ENCODE measurements around the gene GRB10. TPM values are rescaled to one million over a fixed set of nuclear protein-coding genes. Genes with fewer than 3 reads are reported as not detected.

The GRB10 gene
- total RNA-seq (1 to 10 TPM in 1 of 2 experiments, under 1 TPM in 1; 0.62 to 1.0 TPM), polyA plus RNA-seq (1 to 10 TPM in 2 of 3 donors, under 1 TPM in 1; 0.47 to 2.9 (median 2.0) TPM), total RNA-seq (2.5 to 33.7 (median 4.4) reads per million in 6 experiments)

DNA sequence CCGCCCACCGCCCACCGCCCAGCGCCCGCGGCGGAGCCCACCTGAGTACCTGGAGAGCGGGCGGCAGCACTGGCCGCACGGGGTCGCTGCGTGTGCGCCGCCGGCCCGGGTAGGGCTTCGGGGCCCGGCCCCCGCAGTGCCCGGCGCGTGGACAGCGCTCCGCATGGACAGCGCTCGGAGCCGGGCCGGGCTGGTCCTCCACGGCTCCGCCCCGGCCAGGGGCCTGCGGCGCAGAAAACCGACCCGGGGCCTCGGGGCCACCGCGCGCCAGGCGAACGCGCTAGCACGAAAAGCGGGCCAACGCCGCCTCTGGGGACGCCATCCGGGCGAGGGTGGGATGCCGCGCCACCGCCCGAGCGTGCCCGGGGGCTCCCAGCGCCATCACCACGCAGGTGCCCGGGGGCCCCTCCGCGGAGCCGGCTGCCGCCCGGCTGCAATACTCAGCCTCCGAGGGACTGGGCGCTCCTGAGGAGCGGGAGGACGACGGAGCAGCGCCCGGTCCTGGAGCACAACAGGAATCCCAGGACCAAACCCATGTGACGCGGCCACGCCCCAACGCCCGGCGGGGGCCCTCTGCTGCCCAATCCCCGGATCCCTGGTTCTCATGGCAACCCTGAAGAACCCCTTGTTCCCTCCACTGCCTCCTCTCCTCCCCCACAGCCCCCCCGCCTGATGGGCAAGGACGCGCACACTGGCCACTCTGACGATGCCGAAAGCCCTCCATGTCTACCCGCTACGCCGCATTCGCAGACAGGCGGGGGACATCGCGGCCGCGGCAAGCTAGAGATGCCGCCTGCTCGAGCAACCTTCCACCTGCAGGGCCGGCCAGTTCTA lies at the start of gene GRB10:
Gene GRB10 (minus strand): TSS at position 522 of the 834 bp plus-strand sequence. CDS start 50,574 bp downstream, outside the sequence.
- peak within 1 kb of the TSS; percentile 69 to 90 (median 80) for H3K4me3 Mint-ChIP-seq
- POLR2A ChIA-PET = no interaction called here
- peaks cover 0 to 12% (median 2%) of the 10 kb centered on the region in 9 donors for H3K9me3 Mint-ChIP-seq

GRCh38 chr7:50828801-50829200 lies 46.1 kb upstream of the GRB10 start:
- H3K4me3 Mint-ChIP-seq = no peak overlapping the region
- peaks cover 4 to 12% (median 8%) of the 10 kb centered on the region in 5 donors for H3K27me3 Mint-ChIP-seq
- H3K4me1 Mint-ChIP-seq = peaks cover 0 to 6% (median 1%) of the 10 kb centered on the region in 4 donors
- no peak overlapping the region for H3K27ac Mint-ChIP-seq
- no peak for DNase-seq
- H3K36me3 Mint-ChIP-seq = no peaks in the 10 kb centered on the region
- H3K9me3 Mint-ChIP-seq = peaks cover 0 to 2% (median 0%) of the 10 kb centered on the region in 9 donors
- ATAC-seq = no peak
- POLR2A ChIA-PET = no interaction called here

More for the DNA sequence above, at the start of gene GRB10:
- H3K27ac Mint-ChIP-seq = peak within 1 kb of the TSS in 8 of 10 donors; percentile 23 to 91 (median 78)
- DNase-seq (peak in 3 of 10 donors; percentile 11 to 26 (median 24)), ATAC-seq (peak; percentile 31 to 55)
- peaks cover 16 to 20% (median 17%) of the 10 kb centered on the region in 4 donors for H3K4me1 Mint-ChIP-seq
- H3K27me3 Mint-ChIP-seq = peaks cover 8 to 37% (median 24%) of the 10 kb centered on the region in 5 donors
- H3K36me3 Mint-ChIP-seq = no peaks in the 10 kb centered on the region

DNA sequence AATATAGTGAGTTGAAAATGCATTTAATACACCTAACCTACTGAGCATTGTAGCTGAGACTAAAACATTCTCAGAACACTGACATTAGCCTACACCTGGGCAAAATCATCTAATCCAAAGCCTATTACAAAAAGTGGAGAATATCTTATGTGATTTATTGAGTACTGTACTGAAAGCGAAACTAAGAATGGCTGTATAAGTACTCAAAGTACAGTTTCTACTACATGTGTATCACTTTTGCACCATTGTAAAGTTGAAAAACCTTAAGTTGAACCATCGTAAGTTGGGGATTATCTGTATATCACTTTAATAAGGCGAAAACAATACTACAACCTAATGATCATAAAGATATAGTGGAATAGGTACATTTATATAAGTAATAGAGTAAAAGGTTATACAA lies 45.4 kb upstream of the GRB10 start:
- DNase-seq = no peak
- Mint-ChIP-seq H3K27me3 (peaks cover 4 to 8% (median 5%) of the 10 kb centered on the region in 5 donors), H3K36me3 (no peaks in the 10 kb centered on the region), H3K27ac (no peak overlapping the region), H3K4me1 (peaks cover 0 to 6% (median 1%) of the 10 kb centered on the region in 4 donors), H3K4me3 (no peak overlapping the region), H3K9me3 (peaks cover 0 to 2% (median 0%) of the 10 kb centered on the region in 9 donors)
- no peak for ATAC-seq
- POLR2A ChIA-PET = no interaction called here

GRCh38 chr7:50827281-50827680 lies 44.6 kb upstream of the GRB10 start:
- H3K4me1 Mint-ChIP-seq = peaks cover 0 to 6% (median 1%) of the 10 kb centered on the region in 4 donors
- H3K9me3 Mint-ChIP-seq = peaks cover 0 to 2% (median 0%) of the 10 kb centered on the region in 9 donors
- DNase-seq (no peak), ATAC-seq (no peak)
- H3K27ac Mint-ChIP-seq = peak overlapping the region in 1 of 10 donors; percentile 63
- POLR2A ChIA-PET = no interaction called here
- peaks cover 0 to 8% (median 5%) of the 10 kb centered on the region in 5 donors for H3K27me3 Mint-ChIP-seq
- H3K36me3 Mint-ChIP-seq = no peaks in the 10 kb centered on the region
- no peak overlapping the region for H3K4me3 Mint-ChIP-seq

- Mint-ChIP-seq H3K27ac (no peak overlapping the region), H3K9me3 (peaks cover 0 to 2% (median 0%) of the 10 kb centered on the region in 9 donors), H3K4me3 (no peak overlapping the region), H3K4me1 (peaks cover 0 to 6% (median 1%) of the 10 kb centered on the region in 4 donors), H3K36me3 (no peaks in the 10 kb centered on the region), H3K27me3 (peaks cover 0 to 8% (median 4%) of the 10 kb centered on the region in 5 donors)
- ATAC-seq (no peak), DNase-seq (no peak)
- POLR2A ChIA-PET = no interaction called here
Observed at GRCh38 chr7:50826371-50827172, 43.9 kb upstream of the GRB10 start.

GRCh38 chr7:50825465-50825864 lies 42.8 kb upstream of the GRB10 start:
- Mint-ChIP-seq H3K9me3 (peaks cover 0 to 2% (median 0%) of the 10 kb centered on the region in 9 donors), H3K36me3 (no peaks in the 10 kb centered on the region)
- POLR2A ChIA-PET = no interaction called here

GRCh38 chr7:50824882-50825281 lies 42.2 kb upstream of the GRB10 start:
- Mint-ChIP-seq H3K4me1 (peaks cover 0 to 6% (median 1%) of the 10 kb centered on the region in 4 donors), H3K9me3 (peaks cover 0 to under 1% (median 0%) of the 10 kb centered on the region in 9 donors), H3K36me3 (no peaks in the 10 kb centered on the region), H3K4me3 (no peak overlapping the region), H3K27me3 (peaks cover 0 to 2% (median 0%) of the 10 kb centered on the region in 5 donors), H3K27ac (no peak overlapping the region)
- no peak for ATAC-seq
- POLR2A ChIA-PET = no interaction called here
- DNase-seq = no peak

More at GRCh38 chr7:50825465-50825864, 42.8 kb upstream of the GRB10 start:
- Mint-ChIP-seq H3K27me3 (peaks cover 0 to 3% (median 0%) of the 10 kb centered on the region in 5 donors), H3K4me3 (no peak overlapping the region), H3K27ac (no peak overlapping the region), H3K4me1 (peaks cover 0 to 6% (median 1%) of the 10 kb centered on the region in 4 donors)
- DNase-seq = no peak
- ATAC-seq = no peak

- H3K4me3 Mint-ChIP-seq = no peak overlapping the region
- H3K36me3 Mint-ChIP-seq = no peaks in the 10 kb centered on the region
- DNase-seq (no peak), ATAC-seq (no peak)
- H3K9me3 Mint-ChIP-seq = no peaks in the 10 kb centered on the region
- POLR2A ChIA-PET = no interaction called here
- no peak overlapping the region for H3K27ac Mint-ChIP-seq
- peaks cover 0 to 5% (median 1%) of the 10 kb centered on the region in 4 donors for H3K4me1 Mint-ChIP-seq
- H3K27me3 Mint-ChIP-seq = no peaks in the 10 kb centered on the region
Observed at GRCh38 chr7:50822706-50823105, 40.0 kb upstream of the GRB10 start.

GRCh38 chr7:50822110-50822509 lies 39.4 kb upstream of the GRB10 start:
- Mint-ChIP-seq H3K27ac (no peak overlapping the region), H3K4me3 (no peak overlapping the region)

GRCh38 chr7:50821457-50822008 lies 38.8 kb upstream of the GRB10 start:
- no peak for ATAC-seq
- H3K4me3 Mint-ChIP-seq = no peak overlapping the region
- DNase-seq = no peak
- H3K4me1 Mint-ChIP-seq = peaks cover 0 to under 1% (median under 1%) of the 10 kb centered on the region in 4 donors
- H3K27ac Mint-ChIP-seq = no peak overlapping the region
- POLR2A ChIA-PET = no interaction called here
- H3K36me3 Mint-ChIP-seq = peaks cover 0 to 3% (median 0%) of the 10 kb centered on the region in 3 donors
- H3K9me3 Mint-ChIP-seq = peaks cover 0 to 6% (median 0%) of the 10 kb centered on the region in 9 donors
- H3K27me3 Mint-ChIP-seq = peaks cover 0 to 6% (median 2%) of the 10 kb centered on the region in 5 donors

More at GRCh38 chr7:50822110-50822509, 39.4 kb upstream of the GRB10 start:
- Mint-ChIP-seq H3K4me1 (peaks cover 0 to 4% (median 1%) of the 10 kb centered on the region in 4 donors), H3K9me3 (no peaks in the 10 kb centered on the region), H3K36me3 (no peaks in the 10 kb centered on the region), H3K27me3 (no peaks in the 10 kb centered on the region)
- ATAC-seq = no peak
- POLR2A ChIA-PET = no interaction called here
- no peak for DNase-seq

DNA sequence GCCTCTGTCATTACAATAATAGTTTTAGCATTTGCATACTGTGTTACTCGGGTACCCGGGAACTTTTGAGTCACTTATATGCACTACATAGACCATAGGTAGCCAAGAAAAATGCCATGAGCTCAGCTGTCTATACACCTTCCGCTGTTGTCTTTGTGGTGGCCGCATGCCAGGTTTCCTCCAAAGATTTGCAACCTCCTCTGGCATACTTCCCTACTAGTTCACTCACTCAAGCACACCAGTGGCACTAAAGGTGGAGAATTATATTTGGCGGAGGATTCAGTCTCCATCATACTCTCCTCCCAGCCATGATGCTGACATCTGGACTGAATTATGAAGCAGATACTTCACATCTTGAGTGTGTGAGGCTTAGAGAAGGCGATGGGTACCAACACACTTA lies 35.6 kb upstream of the GRB10 start:
- POLR2A ChIA-PET = no interaction called here
- no peak overlapping the region for H3K4me3 Mint-ChIP-seq
- H3K36me3 Mint-ChIP-seq = peaks cover 0 to 5% (median 0%) of the 10 kb centered on the region in 3 donors
- DNase-seq = no peak
- no peak for ATAC-seq
- peaks cover 0 to 8% (median 4%) of the 10 kb centered on the region in 5 donors for H3K27me3 Mint-ChIP-seq
- no peak overlapping the region for H3K27ac Mint-ChIP-seq
- H3K9me3 Mint-ChIP-seq = peaks cover 0 to 8% (median 0%) of the 10 kb centered on the region in 9 donors
- no peaks in the 10 kb centered on the region for H3K4me1 Mint-ChIP-seq

GRCh38 chr7:50817561-50817960 lies 34.9 kb upstream of the GRB10 start:
- Mint-ChIP-seq H3K9me3 (peaks cover 0 to 8% (median 0%) of the 10 kb centered on the region in 9 donors), H3K4me3 (no peak overlapping the region), H3K36me3 (peaks cover 0 to 5% (median 0%) of the 10 kb centered on the region in 3 donors), H3K4me1 (no peaks in the 10 kb centered on the region), H3K27ac (no peak overlapping the region), H3K27me3 (peaks cover 0 to 8% (median 4%) of the 10 kb centered on the region in 5 donors)
- DNase-seq = no peak
- no peak for ATAC-seq
- POLR2A ChIA-PET = no interaction called here

All from naive thymus-derived CD8-positive, alpha-beta T cell (primary cell).